Esophagus muscularis mucosa (tissue), 4 donors: ENCODE data around the gene MAPKAP1.
"Not testable (repeated sequence)": the region's sequence is repeated elsewhere in the genome, so short reads cannot be mapped to it uniquely, and the experiment has no call there.

Experiments used
- EP300 ChIP-seq: sonication (generic); formaldehyde crosslinking; IDR thresholded peaks from one replicate; pipeline ENCODE4 v1.6.1; 2017; ENCODE audit warnings: antibody characterized with exemption
- POLR2A ChIP-seq: fragments of 450-650 bp; IDR thresholded peaks from one replicate; pipeline ENCODE4 v1.6.1; 2017; ENCODE audit warnings: antibody characterized with exemption, moderate library complexity, mild to moderate bottlenecking, low read depth
- POLR2AphosphoS5 ChIP-seq, 2 donors: sonication (generic); formaldehyde crosslinking; IDR thresholded peaks; one replicate each; pipeline ENCODE4 v1.6.1; 2017; ENCODE audit warnings: antibody characterized with exemption in 2 of 2
- TF ChIP-seq, protein P1 (sequence below), 3 experiments: fragments of 200-600 bp in 2 of 3; fragments of 450-650 bp in 1 of 3; sonication (generic) in 2 of 3; IDR thresholded peaks; one replicate each; pipeline ENCODE4 v1.5.1; 2017 to 2019; ENCODE audit warnings: antibody characterized with exemption in 3 of 3, mild to moderate bottlenecking in 2 of 3, moderate library complexity in 1 of 3

DNA sequence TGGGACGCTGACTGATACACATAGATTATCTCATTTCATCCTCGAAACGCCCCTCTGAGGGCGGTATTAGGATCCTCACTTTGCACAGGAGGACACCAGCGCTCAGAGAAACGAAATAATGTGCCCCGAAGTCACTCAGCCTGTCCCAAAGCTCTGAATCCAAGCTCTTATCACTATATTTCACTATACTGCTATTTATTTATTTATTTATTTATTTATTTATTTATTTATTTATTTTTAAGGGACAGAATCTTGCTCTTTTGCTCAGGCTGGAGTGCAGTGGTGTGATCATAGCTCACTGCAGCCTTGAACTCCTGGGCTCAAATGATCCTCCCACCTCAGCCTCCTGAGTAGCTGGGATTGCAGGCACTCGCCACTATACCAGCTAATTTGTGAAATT, 306.8 kb downstream of the MAPKAP1 start:
- not testable (repeated sequence) for TF ChIP-seq POLR2A; POLR2AphosphoS5 (IDR thresholded peaks at IDR 0.05); EP300
- TF ChIP-seq, protein P1, sequence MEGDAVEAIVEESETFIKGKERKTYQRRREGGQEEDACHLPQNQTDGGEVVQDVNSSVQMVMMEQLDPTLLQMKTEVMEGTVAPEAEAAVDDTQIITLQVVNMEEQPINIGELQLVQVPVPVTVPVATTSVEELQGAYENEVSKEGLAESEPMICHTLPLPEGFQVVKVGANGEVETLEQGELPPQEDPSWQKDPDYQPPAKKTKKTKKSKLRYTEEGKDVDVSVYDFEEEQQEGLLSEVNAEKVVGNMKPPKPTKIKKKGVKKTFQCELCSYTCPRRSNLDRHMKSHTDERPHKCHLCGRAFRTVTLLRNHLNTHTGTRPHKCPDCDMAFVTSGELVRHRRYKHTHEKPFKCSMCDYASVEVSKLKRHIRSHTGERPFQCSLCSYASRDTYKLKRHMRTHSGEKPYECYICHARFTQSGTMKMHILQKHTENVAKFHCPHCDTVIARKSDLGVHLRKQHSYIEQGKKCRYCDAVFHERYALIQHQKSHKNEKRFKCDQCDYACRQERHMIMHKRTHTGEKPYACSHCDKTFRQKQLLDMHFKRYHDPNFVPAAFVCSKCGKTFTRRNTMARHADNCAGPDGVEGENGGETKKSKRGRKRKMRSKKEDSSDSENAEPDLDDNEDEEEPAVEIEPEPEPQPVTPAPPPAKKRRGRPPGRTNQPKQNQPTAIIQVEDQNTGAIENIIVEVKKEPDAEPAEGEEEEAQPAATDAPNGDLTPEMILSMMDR (IDR thresholded peaks at IDR 0.05) = not testable (repeated sequence)
